Dendritic cell treated with granulocyte-macrophage colony-stimulating factor and Interleukin-4, amounts not matched to agents 40 ng/mL and 50 ng/mL, for 4 days (primary cell): ENCODE results near the gene ONECUT2.
A peak's percentile ranks its signal among the peaks of the same experiment; 100 is the strongest.
"Not testable (repeated sequence)": the region's sequence is repeated elsewhere in the genome, so short reads cannot be mapped to it uniquely, and the experiment has no call there.

Experiments used
- H3K27ac Mint-ChIP-seq: one replicate; pipeline ENCODE4 v1.8.0; 2022; ENCODE audit warnings: mild to moderate bottlenecking, mixed read lengths
- H3K27me3 Mint-ChIP-seq: one replicate; pipeline ENCODE4 v1.8.0; 2022; ENCODE audit warnings: mild to moderate bottlenecking, mixed read lengths
- H3K36me3 Mint-ChIP-seq: one replicate; pipeline ENCODE4 v1.8.0; 2022; ENCODE audit warnings: low read depth, mixed read lengths
- H3K4me1 Mint-ChIP-seq: one replicate; pipeline ENCODE4 v1.8.0; 2022; ENCODE audit warnings: low read depth, mixed read lengths
- H3K4me3 Mint-ChIP-seq: one replicate; pipeline ENCODE4 v1.8.0; 2022; ENCODE audit warnings: mild to moderate bottlenecking, moderate library complexity, mixed read lengths
- H3K9me3 Mint-ChIP-seq: one replicate; pipeline ENCODE4 v1.8.0; 2022; ENCODE audit warnings: mixed read lengths
- intact Hi-C: fragments of 100-400 bp; cut with micrococcal nuclease; formaldehyde crosslinking; loops from one replicate; pipeline ENCODE4 v1.15.0; 2022

The ONECUT2 gene

GRCh38 chr18:57434536-57435494 is at the start of gene ONECUT2:
ONECUT2 (plus strand) TSS chr18:57435374; CDS start chr18:57435717, 343 bp downstream.
- peaks cover 94% of the 10 kb centered on the region for H3K27me3 Mint-ChIP-seq
- H3K4me1 Mint-ChIP-seq, result peaks cover 64% of the 10 kb centered on the region
- peak within 1 kb of the TSS; percentile 67 for H3K4me3 Mint-ChIP-seq
- no peaks in the 10 kb centered on the region for H3K36me3 Mint-ChIP-seq
- intact Hi-C loops, result no loop called here
- no peaks in the 10 kb centered on the region for H3K9me3 Mint-ChIP-seq
- H3K27ac Mint-ChIP-seq, result no peak within 1 kb of the TSS

GRCh38 chr18:57389271-57389670 is 45.9 kb upstream of the ONECUT2 start:
- Mint-ChIP-seq H3K4me3 (no peak overlapping the region), H3K27me3 (peaks cover 6% of the 10 kb centered on the region), H3K4me1 (no peaks in the 10 kb centered on the region), H3K27ac (no peak overlapping the region), H3K9me3 (peaks cover 10% of the 10 kb centered on the region), H3K36me3 (no peaks in the 10 kb centered on the region)
- intact Hi-C loops, result no loop called here

- Mint-ChIP-seq H3K27me3 (peaks cover 7% of the 10 kb centered on the region), H3K27ac (no peak overlapping the region), H3K36me3 (no peaks in the 10 kb centered on the region), H3K9me3 (peaks cover 18% of the 10 kb centered on the region), H3K4me1 (no peaks in the 10 kb centered on the region), H3K4me3 (no peak overlapping the region)
- intact Hi-C loops, result no loop called here
These were observed 45.1 kb upstream of the ONECUT2 start for GRCh38 chr18:57390044-57390443.

- intact Hi-C loops, H3K4me1 Mint-ChIP-seq, H3K27ac Mint-ChIP-seq, H3K4me3 Mint-ChIP-seq, H3K36me3 Mint-ChIP-seq, H3K27me3 Mint-ChIP-seq: not testable (repeated sequence)
- H3K9me3 Mint-ChIP-seq, result peaks cover 34% of the 10 kb centered on the region
These were observed 40.4 kb upstream of the ONECUT2 start for GRCh38 chr18:57394749-57395148.

GRCh38 chr18:57396831-57397230 is 38.3 kb upstream of the ONECUT2 start:
- H3K4me1 Mint-ChIP-seq, H3K27ac Mint-ChIP-seq, H3K36me3 Mint-ChIP-seq, H3K27me3 Mint-ChIP-seq, H3K4me3 Mint-ChIP-seq, intact Hi-C loops: not testable (repeated sequence)
- peaks cover 34% of the 10 kb centered on the region for H3K9me3 Mint-ChIP-seq

- intact Hi-C loops, result no loop called here
- no peaks in the 10 kb centered on the region for H3K36me3 Mint-ChIP-seq
- peaks cover 34% of the 10 kb centered on the region for H3K9me3 Mint-ChIP-seq
- H3K4me3 Mint-ChIP-seq, result no peak overlapping the region
- no peak overlapping the region for H3K27ac Mint-ChIP-seq
- peaks cover 7% of the 10 kb centered on the region for H3K27me3 Mint-ChIP-seq
- no peaks in the 10 kb centered on the region for H3K4me1 Mint-ChIP-seq
These were observed 37.6 kb upstream of the ONECUT2 start for GRCh38 chr18:57397440-57398132.

- H3K4me1 Mint-ChIP-seq, result no peaks in the 10 kb centered on the region
- no peaks in the 10 kb centered on the region for H3K36me3 Mint-ChIP-seq
- no peak overlapping the region for H3K27ac Mint-ChIP-seq
- peaks cover 7% of the 10 kb centered on the region for H3K27me3 Mint-ChIP-seq
- H3K9me3 Mint-ChIP-seq, result no peaks in the 10 kb centered on the region
- H3K4me3 Mint-ChIP-seq, result no peak overlapping the region
- intact Hi-C loops, result no loop called here
These were observed 30.8 kb upstream of the ONECUT2 start for GRCh38 chr18:57404345-57404744.

- Mint-ChIP-seq H3K4me1 (no peaks in the 10 kb centered on the region), H3K4me3 (no peak overlapping the region), H3K36me3 (no peaks in the 10 kb centered on the region), H3K27me3 (peaks cover 17% of the 10 kb centered on the region), H3K9me3 (no peaks in the 10 kb centered on the region), H3K27ac (no peak overlapping the region)
- intact Hi-C loops, result no loop called here
These were observed 25.5 kb upstream of the ONECUT2 start for GRCh38 chr18:57409650-57410049.

- Mint-ChIP-seq H3K27me3 (peaks cover 21% of the 10 kb centered on the region), H3K27ac (no peak overlapping the region), H3K9me3 (no peaks in the 10 kb centered on the region), H3K4me1 (no peaks in the 10 kb centered on the region), H3K36me3 (no peaks in the 10 kb centered on the region), H3K4me3 (no peak overlapping the region)
- intact Hi-C loops, result no loop called here
These were observed 24.4 kb upstream of the ONECUT2 start for GRCh38 chr18:57410749-57411148.

GRCh38 chr18:57416542-57416941 is 18.6 kb upstream of the ONECUT2 start:
- Mint-ChIP-seq H3K4me1 (no peaks in the 10 kb centered on the region), H3K27me3 (peaks cover 39% of the 10 kb centered on the region), H3K27ac (no peak overlapping the region), H3K9me3 (no peaks in the 10 kb centered on the region), H3K36me3 (no peaks in the 10 kb centered on the region), H3K4me3 (no peak overlapping the region)
- intact Hi-C loops, result no loop called here

GRCh38 chr18:57422313-57422872 is 12.8 kb upstream of the ONECUT2 start:
- Mint-ChIP-seq H3K27me3 (peaks cover 56% of the 10 kb centered on the region), H3K36me3 (no peaks in the 10 kb centered on the region), H3K4me3 (no peak overlapping the region), H3K27ac (no peak overlapping the region), H3K9me3 (no peaks in the 10 kb centered on the region), H3K4me1 (peaks cover 3% of the 10 kb centered on the region)
- intact Hi-C loops, result no loop called here

- Mint-ChIP-seq H3K9me3 (no peaks in the 10 kb centered on the region), H3K36me3 (peaks cover 7% of the 10 kb centered on the region), H3K4me3 (no peak overlapping the region), H3K4me1 (peaks cover 13% of the 10 kb centered on the region), H3K27me3 (peaks cover 66% of the 10 kb centered on the region), H3K27ac (no peak overlapping the region)
- intact Hi-C loops, result no loop called here
These were observed 11.4 kb upstream of the ONECUT2 start for GRCh38 chr18:57423821-57424220.

- H3K36me3 Mint-ChIP-seq, result peaks cover 11% of the 10 kb centered on the region
- no peak overlapping the region for H3K4me3 Mint-ChIP-seq
- H3K9me3 Mint-ChIP-seq, result no peaks in the 10 kb centered on the region
- peaks cover 21% of the 10 kb centered on the region for H3K4me1 Mint-ChIP-seq
- H3K27me3 Mint-ChIP-seq, result peaks cover 73% of the 10 kb centered on the region
- intact Hi-C loops, result no loop called here
- H3K27ac Mint-ChIP-seq, result no peak overlapping the region
These were observed 10.1 kb upstream of the ONECUT2 start for GRCh38 chr18:57425096-57425495.

GRCh38 chr18:57426187-57426586 is 9.0 kb upstream of the ONECUT2 start:
- peaks cover 27% of the 10 kb centered on the region for H3K4me1 Mint-ChIP-seq
- no peak overlapping the region for H3K27ac Mint-ChIP-seq
- H3K9me3 Mint-ChIP-seq, result no peaks in the 10 kb centered on the region
- peaks cover 11% of the 10 kb centered on the region for H3K36me3 Mint-ChIP-seq
- H3K4me3 Mint-ChIP-seq, result no peak overlapping the region
- intact Hi-C loops, result no loop called here
- peaks cover 75% of the 10 kb centered on the region for H3K27me3 Mint-ChIP-seq
